Esophagus (tissue), 2 donors: ENCODE measurements around the gene AMIGO3. TPM values are rescaled to one million over a fixed set of nuclear protein-coding genes. Genes with fewer than 3 reads are reported as not detected.
A peak's percentile ranks its signal among the peaks of the same experiment; 100 is the strongest.
"Not testable (repeated sequence)": the region's sequence is repeated elsewhere in the genome, so short reads cannot be mapped to it uniquely, and the experiment has no call there.

Experiments used
- H3K27ac ChIP-seq, 2 donors: one replicate each; pipeline ENCODE4 v1.5.1; 2013; ENCODE audit warnings: low read depth in 2 of 2, mild to moderate bottlenecking in 2 of 2, inconsistent platforms in 1 of 2, low read length in 1 of 2, moderate library complexity in 1 of 2
- H3K27me3 ChIP-seq, 2 donors: one replicate each; pipeline ENCODE4 v1.6.1; 2013; ENCODE audit warnings: low read length in 2 of 2, control low read depth in 1 of 2, mild to moderate bottlenecking in 1 of 2; ENCODE audit not compliant: insufficient read depth in 2 of 2, control insufficient read depth in 1 of 2
- H3K36me3 ChIP-seq, 2 donors: one replicate each; pipeline ENCODE4 v1.6.1; 2013; ENCODE audit warnings: low read length in 1 of 2; ENCODE audit not compliant: control insufficient read depth in 2 of 2, insufficient read depth in 2 of 2
- H3K4me1 ChIP-seq, 2 donors: one replicate each; pipeline ENCODE4 v1.6.1; 2013; ENCODE audit warnings: low read length in 1 of 2; ENCODE audit not compliant: control insufficient read depth in 2 of 2, insufficient read depth in 2 of 2
- H3K4me3 ChIP-seq, 2 donors: one replicate each; pipeline ENCODE4 v1.5.1; 2013; ENCODE audit warnings: low read length in 2 of 2, mild to moderate bottlenecking in 2 of 2, low read depth in 1 of 2, moderate library complexity in 1 of 2
- H3K9me3 ChIP-seq, 2 donors: one replicate each; pipeline ENCODE4 v1.6.1; 2013; ENCODE audit warnings: mild to moderate bottlenecking in 2 of 2, low read depth in 1 of 2, low read length in 1 of 2, moderate library complexity in 1 of 2; ENCODE audit not compliant: control insufficient read depth in 2 of 2, insufficient read depth in 1 of 2
- WGBS, 2 donors: extraction: QIAGEN DNeasy Blood & Tissue Kit; methylation state at CpG; one replicate each; pipeline ENCODE4 v1.1.7; 2013; 5-methylcytosine and 5-hydroxymethylcytosine counted together
- polyA plus RNA-seq, 2 donors: library from polyadenylated mRNA; stranded (reverse); fragments of 200-250 nt; gene quantifications; one replicate each; pipeline ENCODE4 v1.2.3, GENCODE V29; 2013
- donor health status: healthy with polysubstance abuse.
- donor health status: Bipolar disorder and iron deficiency.

AMIGO3 gene
- polyA plus RNA-seq, 2 donors: 1.00 to 1.4 TPM

GRCh38 chr3:49691481-49691880 lies 28.0 kb downstream of the AMIGO3 start:
- not testable (repeated sequence) for H3K9me3 ChIP-seq, H3K36me3 ChIP-seq, H3K27me3 ChIP-seq, H3K27ac ChIP-seq, H3K4me3 ChIP-seq
- 65 to 90% methylated on average over 3 of the region's 3 CpGs for WGBS, 2 donors
- peaks cover 0 to 11% of the 10 kb centered on the region in 2 donors for H3K4me1 ChIP-seq

DNA sequence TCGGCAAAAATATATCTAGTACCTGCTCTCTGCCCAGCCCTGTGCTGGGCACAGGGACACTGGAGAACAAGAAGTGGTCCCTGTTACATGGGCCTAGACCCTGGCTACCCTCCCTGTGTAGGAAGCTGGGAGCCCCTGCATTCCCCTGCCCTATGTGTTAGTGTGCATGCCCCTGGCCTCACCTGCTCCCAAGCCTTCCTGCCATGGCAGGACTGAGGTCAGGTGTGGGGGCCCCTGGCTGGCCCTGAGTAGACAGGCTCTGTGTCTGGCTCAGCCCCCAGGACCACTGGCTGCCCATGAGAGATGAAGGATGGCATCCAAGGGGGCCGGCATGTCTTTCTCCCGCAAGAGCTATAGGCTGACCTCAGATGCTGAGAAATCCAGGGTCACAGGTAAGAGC lies 28.6 kb downstream of the AMIGO3 start:
- H3K9me3 ChIP-seq, H3K36me3 ChIP-seq, H3K27ac ChIP-seq, H3K4me3 ChIP-seq, H3K27me3 ChIP-seq: not testable (repeated sequence)
- 83 to 92% methylated on average over 3 of the region's 3 CpGs for WGBS, 2 donors
- H3K4me1 ChIP-seq: peaks cover 0 to 11% of the 10 kb centered on the region in 2 donors

DNA sequence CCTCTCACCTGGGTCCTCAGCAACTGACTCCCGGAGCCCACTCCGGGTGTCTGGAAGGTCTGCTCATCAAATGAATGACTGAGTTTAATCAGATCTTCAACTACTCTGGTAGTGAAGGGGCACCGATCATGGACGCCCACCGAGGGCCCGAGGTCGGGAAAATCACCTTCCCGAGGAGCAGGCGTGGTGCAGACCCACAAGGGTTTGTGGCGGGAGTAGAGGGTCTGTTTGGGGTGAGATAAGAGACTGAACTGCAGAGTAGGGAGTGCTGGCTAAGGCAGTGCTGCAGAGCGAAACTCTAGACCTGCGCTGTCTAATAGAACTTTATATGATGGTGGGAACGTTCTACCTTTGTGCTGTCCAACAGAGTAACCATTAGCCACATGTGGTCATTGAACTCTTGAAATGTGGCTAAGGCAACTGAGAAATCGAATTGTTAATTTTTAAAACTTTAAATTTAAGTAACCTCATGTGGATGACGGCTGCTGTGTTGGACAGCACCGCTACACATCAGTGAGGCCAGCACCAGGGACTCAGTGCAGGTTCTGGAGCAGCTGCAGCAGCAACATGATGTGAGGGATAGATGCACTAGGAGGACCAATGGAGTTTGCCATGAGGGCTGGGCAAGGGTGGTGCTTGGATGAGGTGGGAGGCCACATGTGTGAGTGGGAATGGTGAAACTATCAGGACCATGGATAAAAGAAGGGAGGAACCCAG lies 29.4 kb downstream of the AMIGO3 start:
- Histone ChIP-seq H3K4me3 (peak overlapping the region; percentile 95 to 99), H3K27ac (peak overlapping the region in 1 of 2 donors; percentile 79), H3K4me1 (peaks cover 0 to 11% of the 10 kb centered on the region in 2 donors)
- 7% methylated on average over 16 of the region's 16 CpGs for WGBS, 2 donors
- H3K9me3 ChIP-seq, H3K27me3 ChIP-seq, H3K36me3 ChIP-seq: not testable (repeated sequence)

- WGBS, 2 donors: 1 to 2% methylated on average over 63 to 66 of the region's 66 CpGs
- H3K27me3 ChIP-seq: no peaks in the 10 kb centered on the region
- no peaks in the 10 kb centered on the region for H3K9me3 ChIP-seq
- H3K36me3 ChIP-seq: peaks cover 0 to 3% of the 10 kb centered on the region in 2 donors
- H3K4me3 ChIP-seq: peak within 1 kb of the TSS; percentile 95 to 99
- H3K27ac ChIP-seq: peak within 1 kb of the TSS; percentile 70 to 79
- peaks cover 0 to 11% of the 10 kb centered on the region in 2 donors for H3K4me1 ChIP-seq
Measured at GRCh38 chr3:49689046-49689907, 30.2 kb downstream of the AMIGO3 start, which contains the start of the genes MST1 and RNF123. Gene MST1 (minus strand): TSS chr3:49689474. CDS start chr3:49688691, 783 bp downstream. Gene RNF123 (plus strand): TSS chr3:49689557. CDS start chr3:49691166, 1,609 bp downstream.

DNA sequence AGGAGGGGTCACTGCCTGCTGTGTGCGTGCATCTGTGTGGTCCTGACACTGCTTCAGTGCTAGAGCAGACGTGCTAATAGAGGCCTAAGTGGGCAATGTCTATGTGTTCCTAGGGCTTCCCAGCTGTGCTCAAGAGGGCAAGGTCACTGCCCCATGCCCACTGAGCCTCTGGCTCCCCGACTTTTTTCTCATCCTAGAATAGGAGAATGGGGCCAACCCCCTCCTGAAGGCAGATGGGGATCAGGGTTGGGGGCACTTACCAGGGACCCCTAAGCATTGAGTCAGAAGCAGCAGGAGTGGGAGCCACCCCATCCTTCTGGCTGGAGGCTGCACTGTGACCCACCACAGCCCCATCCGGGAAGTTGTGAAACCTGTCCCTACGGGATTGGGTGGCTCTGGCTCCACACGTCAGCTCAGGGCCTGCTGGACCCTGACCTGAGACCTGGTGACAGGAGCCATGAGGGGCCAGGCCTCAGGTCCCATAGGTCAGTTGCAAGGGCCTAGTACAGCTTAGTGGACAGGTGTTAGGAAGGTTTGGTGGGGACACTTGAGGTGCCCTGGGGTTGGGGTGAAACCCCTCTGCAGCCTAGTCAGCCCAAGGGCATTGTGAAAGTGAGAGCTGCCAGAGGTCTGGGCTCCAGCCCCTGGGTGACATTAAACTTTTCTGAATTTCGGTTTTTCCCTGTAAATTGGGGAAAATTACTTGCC lies 31.0 kb downstream of the AMIGO3 start:
- not testable (repeated sequence) for H3K27me3 ChIP-seq, H3K9me3 ChIP-seq, H3K36me3 ChIP-seq, H3K27ac ChIP-seq
- H3K4me3 ChIP-seq: peak overlapping the region; percentile 95 to 99
- peaks cover 0 to 11% of the 10 kb centered on the region in 2 donors for H3K4me1 ChIP-seq
- WGBS, 2 donors: 48 to 59% methylated on average over 7 of the region's 7 CpGs

DNA sequence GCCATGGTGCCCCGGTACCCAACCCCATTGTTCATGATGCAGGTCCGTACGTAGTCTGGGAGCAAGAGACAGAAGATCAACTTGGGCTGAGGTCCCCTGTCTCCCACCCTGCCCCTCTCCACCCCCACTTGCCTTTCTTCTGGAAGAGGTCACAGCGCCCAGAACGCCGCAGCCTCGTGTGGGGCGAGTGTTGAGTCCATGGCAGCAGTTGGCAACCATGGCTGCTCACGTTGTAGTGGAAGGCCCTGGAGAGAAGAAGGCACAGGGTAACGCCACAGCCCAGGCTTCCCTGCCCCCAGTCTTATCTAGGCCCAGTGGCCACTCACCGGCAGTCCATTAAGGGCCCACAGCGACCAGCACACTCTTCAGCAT lies 32.1 kb downstream of the AMIGO3 start:
- peaks cover 0 to 11% of the 10 kb centered on the region in 2 donors for H3K4me1 ChIP-seq
- not testable (repeated sequence) for H3K27me3 ChIP-seq, H3K27ac ChIP-seq, H3K9me3 ChIP-seq, H3K4me3 ChIP-seq
- peaks cover 7 to 18% of the 10 kb centered on the region in 2 donors for H3K36me3 ChIP-seq
- 84 to 90% methylated on average over 10 to 12 of the region's 12 CpGs for WGBS, 2 donors

DNA sequence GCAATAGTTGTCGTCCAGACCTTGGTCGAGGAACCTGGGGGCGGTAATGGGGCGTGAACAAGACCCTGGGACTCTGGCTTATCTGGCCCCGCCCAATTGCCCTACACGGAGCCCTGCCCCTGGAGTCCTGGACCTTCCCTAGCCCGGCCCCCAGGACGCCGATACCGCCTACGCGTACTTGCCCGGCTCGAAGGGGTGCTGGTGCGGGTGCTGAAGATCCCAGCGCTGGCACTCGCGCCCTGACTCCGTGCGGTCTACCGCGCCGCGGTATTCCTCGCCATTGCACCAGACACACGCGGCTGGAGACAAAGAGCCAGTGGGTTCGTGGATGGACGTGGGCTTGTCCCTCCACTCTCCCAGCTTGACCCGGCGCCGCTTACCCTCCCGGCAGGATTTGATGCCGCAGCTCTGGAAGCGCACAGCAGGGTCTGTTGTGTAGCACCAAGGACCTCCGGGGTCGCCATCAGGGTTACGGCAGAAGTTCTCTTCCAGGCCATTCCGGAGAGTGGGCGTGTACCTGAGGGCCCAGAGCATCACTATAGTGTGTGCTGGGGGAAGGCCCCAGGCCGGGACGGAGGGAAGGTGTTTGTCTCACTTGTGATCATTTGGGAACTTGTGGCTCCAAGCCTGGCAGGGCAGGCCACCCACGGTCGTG lies 32.6 kb downstream of the AMIGO3 start:
- peak overlapping the region; percentile 31 to 49 for H3K4me3 ChIP-seq
- not testable (repeated sequence) for H3K27ac ChIP-seq

GRCh38 chr3:49686346-49686745 lies 33.1 kb downstream of the AMIGO3 start:
- not testable (repeated sequence) for H3K9me3 ChIP-seq, H3K27me3 ChIP-seq
- H3K27ac ChIP-seq: peak overlapping the region in 1 of 2 donors; percentile 15
- 2 to 5% methylated on average over 25 of the region's 29 CpGs for WGBS, 2 donors
- peaks cover 12 to 29% of the 10 kb centered on the region in 2 donors for H3K36me3 ChIP-seq
- H3K4me1 ChIP-seq: peaks cover 0 to 11% of the 10 kb centered on the region in 2 donors
- peak overlapping the region; percentile 31 to 49 for H3K4me3 ChIP-seq

More for the DNA sequence above, 32.6 kb downstream of the AMIGO3 start:
- not testable (repeated sequence) for H3K9me3 ChIP-seq, H3K27me3 ChIP-seq
- Histone ChIP-seq H3K36me3 (peaks cover 12 to 23% of the 10 kb centered on the region in 2 donors), H3K4me1 (peaks cover 0 to 11% of the 10 kb centered on the region in 2 donors)
- WGBS, 2 donors: 13 to 16% methylated on average over 41 to 44 of the region's 44 CpGs

DNA sequence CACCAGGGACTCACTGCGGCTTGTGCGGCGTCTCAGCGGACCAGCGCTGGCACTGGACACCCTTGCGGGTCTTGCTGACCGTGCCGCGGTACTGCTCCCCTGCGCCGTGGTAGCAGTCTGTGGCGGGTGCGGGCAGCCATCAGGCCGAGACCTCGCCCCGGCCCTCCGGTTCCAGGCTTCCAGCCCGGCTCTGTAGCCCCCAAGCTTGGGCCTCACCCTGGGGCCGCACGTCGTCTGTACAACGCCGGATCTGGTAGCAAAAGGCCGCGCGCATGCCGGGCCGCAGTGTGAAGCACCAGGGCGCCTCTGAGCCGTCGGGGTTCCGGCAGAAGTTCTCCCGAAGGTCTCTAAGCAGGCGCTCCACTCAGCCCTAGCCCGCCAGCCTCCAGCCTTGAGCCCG lies 33.6 kb downstream of the AMIGO3 start:
- H3K27me3 ChIP-seq, H3K27ac ChIP-seq, H3K9me3 ChIP-seq, H3K4me1 ChIP-seq: not testable (repeated sequence)
- Histone ChIP-seq H3K36me3 (peaks cover 15 to 33% of the 10 kb centered on the region in 2 donors), H3K4me3 (peak overlapping the region in 1 of 2 donors; percentile 9)
- 12 to 27% methylated on average over 30 to 35 of the region's 36 CpGs for WGBS, 2 donors
